ENCODE data around the gene KCNA10.

GRCh38 chr1:110535985-110536384 lies 17.0 kb upstream of the KCNA10 start:
- no peak for TF ChIP-seq EZH2phosphoT487 (IDR thresholded peaks at IDR 0.05; ENCODE audit: borderline replicate concordance, low read length)
- TF ChIP-seq CTCF (IDR thresholded peaks at IDR 0.05; ENCODE audit: low read depth, low read length, poor library complexity, severe bottlenecking), result no peak

Data from DOHH2 (cell line).